CD14-positive monocyte (primary cell): ENCODE results near the gene THSD4. TPM values are rescaled to one million over a fixed set of nuclear protein-coding genes. Genes with fewer than 3 reads are reported as not detected.
"Not testable (repeated sequence)": the region's sequence is repeated elsewhere in the genome, so short reads cannot be mapped to it uniquely, and the experiment has no call there.

Experiments
- DNase-seq, 3 donors: peaks; one replicate each; pipeline ENCODE4 v3.0.0-alpha.2; 2011 to 2022
- H2AFZ ChIP-seq: 2 replicates; pipeline ENCODE4 v1.6.0; 2012; ENCODE audit warnings: mild to moderate bottlenecking, low read depth, low read length, inconsistent platforms; ENCODE audit not compliant: insufficient read depth, poor library complexity, severe bottlenecking
- H3K27ac ChIP-seq, 2 donors: 1 replicate in 1 of 2; 2 replicates in 1 of 2; pipeline ENCODE4 v1.5.1; 2012 to 2013; ENCODE audit warnings: low read length in 2 of 2, control low read depth in 1 of 2, inconsistent platforms in 1 of 2, low read depth in 1 of 2, mild to moderate bottlenecking in 1 of 2
- H3K27me3 ChIP-seq, 2 donors: one replicate each; pipeline versions ENCODE4 v1.6.0 to v1.6.1; 2011 to 2013; ENCODE audit warnings: low read length in 2 of 2; ENCODE audit not compliant: control insufficient read depth in 2 of 2, insufficient read depth in 2 of 2
- H3K36me3 ChIP-seq, 2 donors: replicated peaks in 1 of 2; 1 replicate in 1 of 2; 2 replicates in 1 of 2; pipeline versions ENCODE4 v1.5.1 to v1.6.1; 2012 to 2013; ENCODE audit warnings: low read length in 2 of 2, control low read depth in 1 of 2, inconsistent platforms in 1 of 2, mild to moderate bottlenecking in 1 of 2; ENCODE audit not compliant: insufficient read depth in 2 of 2, control insufficient read depth in 1 of 2
- H3K4me1 ChIP-seq, 2 donors: 1 replicate in 1 of 2; 2 replicates in 1 of 2; pipeline versions ENCODE4 v1.5.1 to v1.6.1; 2012 to 2013; ENCODE audit warnings: low read length in 2 of 2, control low read depth in 1 of 2, inconsistent platforms in 1 of 2, mild to moderate bottlenecking in 1 of 2, moderate library complexity in 1 of 2; ENCODE audit not compliant: insufficient read depth in 2 of 2, control insufficient read depth in 1 of 2
- H3K4me2 ChIP-seq: replicated peaks from 2 replicates; pipeline ENCODE3; 2012; ENCODE audit warnings: low read length, moderate library complexity, mild to moderate bottlenecking; ENCODE audit not compliant: poor library complexity, severe bottlenecking; ENCODE audit errors: extremely low read depth
- H3K4me3 ChIP-seq, 3 experiments: fragments of 200-600 bp in 1 of 3; sonication (generic) in 1 of 3; replicated peaks in 1 of 3; 1 replicate in 2 of 3; 2 replicates in 1 of 3; pipeline ENCODE4 v1.5.1; 2011 to 2013; ENCODE audit warnings: low read length in 3 of 3, mild to moderate bottlenecking in 3 of 3, control low read depth in 2 of 3, low read depth in 2 of 3, inconsistent platforms in 1 of 3, moderate library complexity in 1 of 3
- H3K79me2 ChIP-seq: 2 replicates; pipeline ENCODE4 v1.6.0; 2012; ENCODE audit warnings: mild to moderate bottlenecking, control low read depth, inconsistent platforms, low read length, moderate library complexity; ENCODE audit not compliant: insufficient read depth
- H3K9ac ChIP-seq: 2 replicates; pipeline ENCODE4 v1.6.0; 2017; ENCODE audit warnings: low read length, mild to moderate bottlenecking; ENCODE audit not compliant: insufficient read depth, poor library complexity, severe bottlenecking
- H3K9me3 ChIP-seq, 2 donors: replicated peaks in 1 of 2; 1 replicate in 1 of 2; 2 replicates in 1 of 2; pipeline versions ENCODE4 v1.5.1 to v1.6.1; 2012 to 2013; ENCODE audit warnings: low read length in 2 of 2, control low read depth in 1 of 2; ENCODE audit not compliant: control insufficient read depth in 1 of 2, insufficient read depth in 1 of 2
- H4K20me1 ChIP-seq: 2 replicates; pipeline ENCODE4 v1.6.0; 2012; ENCODE audit warnings: mild to moderate bottlenecking, low read length, control low read depth, moderate library complexity; ENCODE audit not compliant: insufficient read depth
- H3K27ac Mint-ChIP-seq, 7 donors: one replicate each; pipeline ENCODE4 v1.8.0; 2020; ENCODE audit warnings: mild to moderate bottlenecking in 7 of 7, mixed read lengths in 7 of 7, moderate library complexity in 6 of 7, inconsistent platforms in 2 of 7
- H3K27me3 Mint-ChIP-seq, 3 donors: one replicate each; pipeline ENCODE4 v1.8.0; 2021 to 2022; ENCODE audit warnings: low read depth in 3 of 3, mild to moderate bottlenecking in 3 of 3, mixed read lengths in 3 of 3, moderate library complexity in 3 of 3, inconsistent platforms in 1 of 3
- H3K36me3 Mint-ChIP-seq, 2 donors: one replicate each; pipeline ENCODE4 v1.8.0; 2020; ENCODE audit warnings: mixed read lengths in 2 of 2, inconsistent platforms in 1 of 2, mild to moderate bottlenecking in 1 of 2
- H3K4me1 Mint-ChIP-seq: one replicate; pipeline ENCODE4 v1.8.0; 2020; ENCODE audit warnings: mild to moderate bottlenecking, mixed read lengths
- H3K4me3 Mint-ChIP-seq, 2 donors: one replicate each; pipeline ENCODE4 v1.8.0; 2020; ENCODE audit warnings: mild to moderate bottlenecking in 2 of 2, mixed read lengths in 2 of 2, moderate library complexity in 1 of 2
- H3K9me3 Mint-ChIP-seq, 7 donors: one replicate each; pipeline ENCODE4 v1.8.0; 2020 to 2022; ENCODE audit warnings: mixed read lengths in 7 of 7, mild to moderate bottlenecking in 6 of 7, moderate library complexity in 6 of 7, inconsistent platforms in 2 of 7
- WGBS: methylation state at CpG from one replicate; pipeline ENCODE4 v1.1.5; 2013; ENCODE audit warnings: missing lambda C conversion rate; ENCODE audit not compliant: insufficient coverage; 5-methylcytosine and 5-hydroxymethylcytosine counted together
- intact Hi-C, 2 donors: fragments of 100-400 bp; cut with micrococcal nuclease; formaldehyde crosslinking; loops; one replicate each; pipeline versions ENCODE4 v1.15.0 to v1.15.1; 2023
- polyA plus RNA-seq, 3 donors: library from polyadenylated mRNA; depleted of rRNA in 1 of 3; unstranded in 2 of 3; stranded (reverse) in 1 of 3; fragments of 300-500 nt in 2 of 3; fragments of >200 nt in 1 of 3; fragmentation: Illumina TruSeq in 2 of 3; gene quantifications; 1 replicate in 2 of 3; 2 replicates in 1 of 3; pipeline ENCODE4 v1.2.3, GENCODE V29; 2012 to 2021
- TF ChIP-seq, protein P1 (sequence below): fragments of 200-600 bp; IDR thresholded peaks from one replicate; pipeline ENCODE4 v1.8.0; 2022; ENCODE audit warnings: antibody characterized with exemption, mild to moderate bottlenecking

The THSD4 gene
- polyA plus RNA-seq, 3 donors, result not detected

DNA sequence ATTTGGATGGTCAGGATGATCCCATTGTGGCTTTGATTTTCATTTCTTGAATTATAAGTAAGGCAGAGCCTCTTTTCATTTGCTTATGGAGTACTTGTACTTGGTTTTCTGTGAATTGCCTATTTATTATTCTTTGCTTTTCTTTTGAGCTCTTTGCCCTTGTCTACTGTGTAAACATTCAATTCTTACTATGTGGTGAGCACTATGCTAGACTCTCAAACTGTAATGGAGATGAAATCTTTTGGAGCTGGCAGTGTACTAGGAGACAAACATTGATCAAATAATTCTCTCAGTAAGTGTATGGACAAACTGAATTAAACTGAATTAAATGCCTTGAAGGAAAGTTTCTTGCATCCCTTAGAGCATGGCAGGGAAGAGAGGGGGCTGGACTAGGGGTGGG, 608.1 kb downstream of the THSD4 start:
- no peak for DNase-seq
- Histone ChIP-seq H3K36me3 (no peaks in the 10 kb centered on the region), H3K4me2 (no peak overlapping the region), H3K9ac (no peak overlapping the region), H3K27me3 (no peaks in the 10 kb centered on the region), H4K20me1 (no peaks in the 10 kb centered on the region), H3K4me3 (no peak overlapping the region), H3K79me2 (no peaks in the 10 kb centered on the region), H3K9me3 (no peaks in the 10 kb centered on the region), H2AFZ (no peak overlapping the region), H3K4me1 (no peaks in the 10 kb centered on the region), H3K27ac (no peak overlapping the region)
- H3K9me3 Mint-ChIP-seq, result peaks cover 0 to 1% (median 0%) of the 10 kb centered on the region in 7 donors
- H3K36me3 Mint-ChIP-seq, result no peaks in the 10 kb centered on the region
- no peak overlapping the region for H3K4me3 Mint-ChIP-seq
- TF ChIP-seq, protein P1, sequence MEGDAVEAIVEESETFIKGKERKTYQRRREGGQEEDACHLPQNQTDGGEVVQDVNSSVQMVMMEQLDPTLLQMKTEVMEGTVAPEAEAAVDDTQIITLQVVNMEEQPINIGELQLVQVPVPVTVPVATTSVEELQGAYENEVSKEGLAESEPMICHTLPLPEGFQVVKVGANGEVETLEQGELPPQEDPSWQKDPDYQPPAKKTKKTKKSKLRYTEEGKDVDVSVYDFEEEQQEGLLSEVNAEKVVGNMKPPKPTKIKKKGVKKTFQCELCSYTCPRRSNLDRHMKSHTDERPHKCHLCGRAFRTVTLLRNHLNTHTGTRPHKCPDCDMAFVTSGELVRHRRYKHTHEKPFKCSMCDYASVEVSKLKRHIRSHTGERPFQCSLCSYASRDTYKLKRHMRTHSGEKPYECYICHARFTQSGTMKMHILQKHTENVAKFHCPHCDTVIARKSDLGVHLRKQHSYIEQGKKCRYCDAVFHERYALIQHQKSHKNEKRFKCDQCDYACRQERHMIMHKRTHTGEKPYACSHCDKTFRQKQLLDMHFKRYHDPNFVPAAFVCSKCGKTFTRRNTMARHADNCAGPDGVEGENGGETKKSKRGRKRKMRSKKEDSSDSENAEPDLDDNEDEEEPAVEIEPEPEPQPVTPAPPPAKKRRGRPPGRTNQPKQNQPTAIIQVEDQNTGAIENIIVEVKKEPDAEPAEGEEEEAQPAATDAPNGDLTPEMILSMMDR, result no peak
- no peak overlapping the region for H3K27ac Mint-ChIP-seq
- intact Hi-C loops, result no loop called here
- peaks cover 0 to 5% (median 3%) of the 10 kb centered on the region in 3 donors for H3K27me3 Mint-ChIP-seq
- H3K4me1 Mint-ChIP-seq, result no peaks in the 10 kb centered on the region

DNA sequence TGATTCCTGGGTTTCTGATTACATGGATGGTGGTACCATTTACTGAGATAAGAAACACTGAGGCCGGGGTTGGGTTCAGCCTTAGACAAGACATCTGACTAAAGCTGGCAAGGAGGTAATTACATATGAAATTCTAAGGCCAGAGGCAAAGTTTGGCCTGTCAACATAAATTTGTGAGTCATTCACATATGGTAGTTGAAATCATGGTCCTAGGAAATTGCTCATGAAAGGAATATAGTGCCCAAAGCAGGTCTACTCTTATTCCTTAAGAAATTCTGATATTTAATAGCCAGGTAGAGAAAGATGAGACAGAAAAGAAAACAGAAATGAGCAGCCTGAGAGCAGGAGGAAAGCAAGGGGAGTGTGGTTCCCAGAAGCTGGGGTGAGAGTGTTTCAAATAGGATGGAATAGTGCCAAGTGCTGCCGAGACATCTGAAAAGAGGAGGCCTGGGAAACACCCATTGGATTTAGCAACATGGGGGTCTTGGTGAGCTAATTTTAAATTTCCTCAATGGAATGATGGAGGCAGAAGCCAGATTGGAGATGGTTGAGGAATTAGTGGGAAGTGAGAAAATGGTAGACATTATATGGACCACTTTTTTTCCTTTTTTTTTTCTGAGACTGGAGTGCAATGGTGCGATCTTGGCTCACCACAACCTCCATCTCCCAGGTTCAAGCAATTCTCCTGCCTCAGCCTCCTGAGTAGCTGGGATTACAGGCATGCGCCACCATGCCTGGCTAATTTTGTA, 610.1 kb downstream of the THSD4 start:
- H3K36me3 ChIP-seq, H3K4me1 ChIP-seq, H3K79me2 ChIP-seq, H3K9me3 ChIP-seq, H3K4me3 ChIP-seq, H2AFZ ChIP-seq, H3K27me3 ChIP-seq, H3K9me3 Mint-ChIP-seq, intact Hi-C loops, H3K4me3 Mint-ChIP-seq, H3K9ac ChIP-seq, H4K20me1 ChIP-seq, H3K27ac ChIP-seq, H3K4me2 ChIP-seq, H3K27me3 Mint-ChIP-seq, H3K4me1 Mint-ChIP-seq, H3K36me3 Mint-ChIP-seq, DNase-seq, H3K27ac Mint-ChIP-seq: not testable (repeated sequence)
- WGBS, result 94% methylated on average over 3 of the region's 4 CpGs
